ENCODE data around the gene MEIS2.

MEIS2 gene

GRCh38 chr15:36879568-36880222 is 220.7 kb downstream of the MEIS2 start:
- no peak for DNase-seq (ENCODE audit: low read depth in 3 of 3)

GRCh38 chr15:36878684-36879262 is 221.6 kb downstream of the MEIS2 start:
- DNase-seq (ENCODE audit: low read depth in 3 of 3) = no peak

DNA sequence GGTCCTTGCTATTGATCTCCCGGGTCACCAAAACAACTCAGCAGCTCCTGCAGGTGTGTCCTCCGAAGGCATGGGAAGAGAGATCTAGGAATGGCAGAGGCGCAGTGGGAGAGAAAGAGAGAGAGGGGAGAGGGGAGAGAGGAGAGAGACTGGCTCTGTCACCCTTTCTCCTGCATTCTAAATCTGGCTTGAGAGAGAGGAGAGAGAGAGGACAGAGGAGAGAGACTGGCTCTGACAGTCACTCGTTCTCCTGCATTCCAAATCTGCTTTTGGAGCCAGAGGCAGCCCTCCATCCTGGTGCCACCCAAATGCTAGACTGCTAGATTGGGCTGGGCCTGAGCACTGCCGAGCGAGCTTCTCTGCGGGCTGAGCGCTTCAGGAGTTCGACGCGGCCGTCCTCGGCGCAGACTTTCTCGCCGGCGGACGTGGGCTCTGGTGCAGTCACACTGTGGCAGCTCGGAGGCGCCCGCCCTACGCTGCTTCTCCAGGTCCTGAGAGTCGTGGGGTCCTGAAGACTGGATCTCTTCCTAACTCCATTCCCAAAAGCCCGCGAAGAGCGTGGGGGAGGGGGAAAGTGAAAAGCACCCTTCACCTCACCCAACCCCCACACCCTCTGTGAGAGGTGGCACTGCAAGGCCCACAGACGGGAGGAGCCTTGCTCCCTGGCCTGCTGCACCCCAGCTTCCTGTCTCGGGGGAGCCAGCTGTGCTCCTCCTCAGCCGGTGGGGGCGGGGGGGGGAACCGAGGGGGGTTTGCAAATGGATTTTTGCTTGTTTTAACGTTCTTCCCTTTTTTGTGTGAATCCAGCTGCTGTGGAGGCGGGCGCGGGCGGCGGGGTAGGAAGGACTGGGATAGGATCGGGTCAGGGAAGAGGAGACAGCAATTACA is 222.3 kb downstream of the MEIS2 start:
- DNase-seq (ENCODE audit: low read depth in 3 of 3) = no peak

GRCh38 chr15:36877294-36877693 is 223.1 kb downstream of the MEIS2 start:
- DNase-seq (ENCODE audit: low read depth in 3 of 3) = no peak

DNA sequence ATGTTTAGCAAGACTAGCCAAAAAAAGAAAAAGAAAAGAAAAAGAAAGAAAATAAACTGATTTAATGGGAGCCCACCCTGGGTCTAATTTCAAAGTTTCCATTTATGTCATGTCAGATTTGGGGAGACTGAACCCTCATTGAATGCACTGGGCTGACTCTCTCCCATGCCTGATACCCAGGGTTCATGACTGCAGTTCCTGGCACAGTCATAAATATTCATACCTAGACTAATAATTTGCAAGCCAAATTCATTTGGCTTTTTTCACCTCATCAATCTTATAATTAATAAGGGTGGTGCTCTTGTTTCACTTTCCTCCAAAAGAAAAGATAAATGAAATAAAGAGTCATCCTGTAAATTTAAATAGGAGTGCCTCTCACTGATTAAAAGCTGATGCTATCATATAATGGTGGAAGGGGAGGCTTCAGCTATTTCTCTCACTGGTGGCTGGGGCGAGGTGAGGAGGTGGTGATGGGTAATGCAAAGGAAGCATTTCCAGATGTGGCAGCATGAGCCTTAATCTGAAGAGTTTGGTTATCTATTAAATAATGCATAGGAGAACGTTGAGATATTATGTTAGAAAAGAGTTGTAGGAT is 224.5 kb downstream of the MEIS2 start:
- DNase-seq (ENCODE audit: low read depth in 3 of 3) = no peak

DNA sequence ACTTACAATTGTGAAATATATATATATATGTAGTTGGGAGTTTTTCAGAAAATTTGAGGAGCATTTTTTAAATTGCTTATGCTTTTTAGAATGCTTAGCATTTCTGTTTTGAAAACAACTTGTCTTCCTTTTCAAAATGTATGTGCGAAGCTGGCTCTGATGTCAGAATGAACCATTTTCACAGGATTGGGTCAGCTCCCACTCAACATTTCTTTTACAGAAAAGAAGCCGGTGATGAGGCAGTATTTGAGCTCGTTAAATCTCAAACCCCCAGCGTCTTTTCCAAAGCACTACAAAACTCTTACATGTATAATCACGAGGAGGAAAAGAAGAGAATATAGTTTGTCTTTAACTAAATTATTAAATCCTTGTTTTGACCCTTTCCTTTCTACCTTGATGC is 225.4 kb downstream of the MEIS2 start:
- DNase-seq (ENCODE audit: low read depth in 3 of 3) = no peak

DNA sequence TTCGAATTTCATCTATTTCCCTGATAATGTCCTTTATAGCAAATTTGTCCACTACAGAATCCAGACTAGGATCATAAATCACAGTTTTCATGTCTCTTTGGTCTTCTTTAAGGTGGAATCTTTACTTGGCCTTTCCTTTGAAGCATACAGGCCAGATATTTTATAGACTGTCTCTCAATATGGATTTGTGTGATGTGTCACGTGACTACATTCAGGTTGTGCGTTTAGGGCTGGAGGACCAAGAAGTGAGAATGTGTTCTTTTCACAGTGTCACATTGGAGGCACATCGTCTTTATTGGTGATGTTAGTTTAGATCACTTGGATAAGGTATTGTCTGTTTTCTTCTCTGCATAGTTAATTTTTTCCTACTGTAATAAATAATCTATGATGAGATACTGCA is 232.9 kb downstream of the MEIS2 start:
- no peak for DNase-seq (ENCODE audit: low read depth in 3 of 3)

GRCh38 chr15:36866896-36867295 is 233.5 kb downstream of the MEIS2 start:
- no peak for DNase-seq (ENCODE audit: low read depth in 3 of 3)

- DNase-seq (ENCODE audit: low read depth in 3 of 3) = no peak
Observed at GRCh38 chr15:36863570-36863969, 236.8 kb downstream of the MEIS2 start.

- no peak for DNase-seq (ENCODE audit: low read depth in 3 of 3)
Observed at GRCh38 chr15:36860792-36861191, 239.6 kb downstream of the MEIS2 start.

- no peak for DNase-seq (ENCODE audit: low read depth in 3 of 3)
Observed at GRCh38 chr15:36858423-36858822, 241.9 kb downstream of the MEIS2 start.

DNA sequence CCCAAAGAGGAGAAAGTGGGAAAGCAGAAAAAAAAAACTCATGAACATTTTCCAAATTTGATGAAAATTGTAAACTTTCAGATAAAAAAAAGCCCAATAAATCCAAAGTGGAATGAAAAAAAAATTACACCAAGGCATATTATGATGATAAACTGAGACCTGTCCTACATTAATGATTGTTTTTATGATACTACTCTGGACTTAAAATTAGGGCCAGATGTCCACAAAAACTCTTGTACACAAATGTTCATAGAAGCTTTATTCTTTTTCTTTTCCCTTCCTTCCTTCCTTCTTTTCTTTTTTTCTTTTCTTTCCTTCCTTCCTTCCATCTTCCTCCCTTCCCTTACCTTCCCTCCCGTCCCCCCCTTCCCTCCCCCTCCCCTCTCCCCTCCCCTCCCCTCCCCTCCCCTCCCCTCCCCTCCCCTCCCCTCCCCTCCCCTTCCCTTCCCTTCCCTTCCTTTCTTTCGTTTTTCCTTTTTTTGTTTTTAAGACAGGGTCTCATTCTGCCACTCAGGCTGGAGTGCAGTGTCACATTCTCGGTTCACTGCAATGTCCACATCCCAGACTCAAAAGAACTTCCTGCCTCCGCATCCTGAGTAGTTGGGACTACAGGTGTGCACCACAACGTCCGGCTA is 243.9 kb downstream of the MEIS2 start:
- no peak for DNase-seq (ENCODE audit: low read depth in 3 of 3)

DNA sequence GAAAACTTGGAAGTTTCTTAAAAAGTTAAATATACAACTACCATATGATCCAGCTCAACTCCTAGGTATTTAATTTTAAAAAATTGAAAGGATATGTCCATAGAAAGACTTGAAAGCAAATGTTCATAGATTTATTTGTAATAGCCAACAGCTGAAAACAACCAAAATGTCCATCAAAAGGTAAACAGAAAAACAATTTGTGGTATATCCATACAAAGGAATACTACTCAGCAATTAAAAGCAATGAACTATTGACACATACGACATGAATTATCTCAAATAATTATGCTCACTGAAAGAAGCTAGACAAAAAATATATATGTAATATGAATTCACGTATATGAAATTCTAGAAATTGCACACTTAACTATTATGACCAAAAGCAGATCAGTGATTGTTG is 249.5 kb downstream of the MEIS2 start:
- no peak for DNase-seq (ENCODE audit: low read depth in 3 of 3)

DNA sequence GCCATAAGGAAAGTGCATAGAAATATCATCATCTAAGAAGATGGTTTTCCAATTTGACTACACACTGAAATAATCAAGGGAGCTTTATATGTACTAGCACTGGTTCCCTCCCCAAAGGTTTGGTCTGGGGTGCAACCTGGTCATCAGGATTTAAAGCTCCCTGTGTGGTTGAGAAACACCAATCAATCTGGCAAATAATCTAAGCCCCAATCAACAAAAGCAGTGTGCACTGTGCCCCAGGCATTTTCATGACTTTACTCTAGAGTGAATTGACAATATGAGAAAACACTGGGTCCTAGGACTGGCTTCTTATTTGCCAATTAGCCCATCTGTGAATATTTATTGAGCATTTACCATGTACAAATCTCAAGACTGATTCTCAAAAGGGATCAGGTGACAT is 255.1 kb downstream of the MEIS2 start:
- no peak for DNase-seq (ENCODE audit: low read depth in 3 of 3)

DNA sequence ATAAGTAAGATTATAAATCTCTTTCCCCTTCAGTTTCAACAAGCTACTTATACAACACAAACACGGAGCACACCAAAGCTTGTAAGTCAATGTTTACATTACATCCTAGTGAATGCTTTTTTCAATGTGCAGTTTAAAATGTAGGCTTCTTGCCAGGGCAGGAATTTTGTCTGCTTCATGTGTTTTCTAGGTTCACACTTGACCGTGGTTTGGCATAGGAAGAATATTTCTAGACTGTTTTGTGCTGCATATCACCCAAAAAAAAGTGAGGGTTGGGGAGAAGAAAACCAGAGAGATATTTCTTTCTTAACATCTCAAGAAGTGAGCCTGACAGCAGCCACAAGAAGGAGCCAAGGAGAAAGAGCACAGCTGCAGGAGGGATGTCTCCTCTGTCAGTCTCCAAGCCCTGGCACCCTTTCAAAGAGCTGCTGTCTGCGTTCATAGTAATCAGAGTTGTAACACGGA is 255.8 kb downstream of the MEIS2 start:
- no peak for DNase-seq (ENCODE audit: low read depth in 3 of 3)

GRCh38 chr15:36843822-36844221 is 256.5 kb downstream of the MEIS2 start:
- no peak for DNase-seq (ENCODE audit: low read depth in 3 of 3)

DNA sequence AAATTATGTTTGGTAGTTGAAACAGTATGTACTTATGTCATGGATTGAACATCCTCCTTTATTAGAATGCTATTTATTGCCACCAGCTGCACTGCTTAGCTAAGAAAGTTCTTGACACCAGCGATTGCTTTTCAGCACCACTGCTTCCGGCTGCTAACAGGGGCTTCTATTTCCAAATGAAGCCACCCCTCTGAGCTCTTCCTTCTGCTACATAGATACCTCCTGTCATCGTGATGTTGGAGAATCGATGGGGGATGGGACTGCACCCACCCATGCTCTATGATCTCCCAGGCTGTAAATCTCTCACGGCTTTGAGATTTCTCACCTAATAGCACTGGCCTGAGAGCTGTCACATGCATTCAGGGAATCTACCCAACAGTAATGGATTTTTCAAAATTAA is 259.2 kb downstream of the MEIS2 start:
- no peak for DNase-seq (ENCODE audit: low read depth in 3 of 3)
